ENCODE measurements around the gene LYST.
A peak's percentile ranks its signal among the peaks of the same experiment; 100 is the strongest.
"Not testable (repeated sequence)": the region's sequence is repeated elsewhere in the genome, so short reads cannot be mapped to it uniquely, and the experiment has no call there.

LYST gene

DNA sequence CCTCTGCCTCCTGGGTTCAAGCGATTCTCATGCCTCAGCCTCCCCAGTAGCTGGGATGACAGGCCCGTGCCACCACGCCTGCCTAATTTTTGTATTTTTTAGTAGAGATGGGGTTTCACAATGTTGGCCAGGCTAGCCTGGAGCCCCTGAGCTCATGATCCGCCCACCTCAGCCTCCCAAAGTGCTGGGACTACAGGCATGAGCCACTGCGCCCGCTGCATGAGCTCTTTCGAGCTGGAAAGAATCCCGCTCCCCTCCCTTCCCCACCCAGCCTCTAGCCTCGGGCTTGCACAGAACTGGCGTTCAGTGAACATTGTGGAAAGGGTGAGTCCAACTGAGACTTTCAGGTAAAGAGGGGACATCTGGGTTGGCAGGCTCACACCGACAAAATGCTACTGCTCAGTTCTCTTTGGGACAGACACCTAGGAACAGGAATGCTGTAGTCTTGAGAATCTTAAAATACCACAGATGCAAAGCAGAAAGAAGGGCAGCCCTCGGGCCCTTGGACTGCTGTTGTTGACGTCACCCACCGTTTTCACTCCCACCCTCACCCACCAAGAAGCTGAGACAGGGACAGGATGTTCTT lies 207.4 kb downstream of the LYST start:
- no peak for DNase-seq (ENCODE audit: low read depth)

DNA sequence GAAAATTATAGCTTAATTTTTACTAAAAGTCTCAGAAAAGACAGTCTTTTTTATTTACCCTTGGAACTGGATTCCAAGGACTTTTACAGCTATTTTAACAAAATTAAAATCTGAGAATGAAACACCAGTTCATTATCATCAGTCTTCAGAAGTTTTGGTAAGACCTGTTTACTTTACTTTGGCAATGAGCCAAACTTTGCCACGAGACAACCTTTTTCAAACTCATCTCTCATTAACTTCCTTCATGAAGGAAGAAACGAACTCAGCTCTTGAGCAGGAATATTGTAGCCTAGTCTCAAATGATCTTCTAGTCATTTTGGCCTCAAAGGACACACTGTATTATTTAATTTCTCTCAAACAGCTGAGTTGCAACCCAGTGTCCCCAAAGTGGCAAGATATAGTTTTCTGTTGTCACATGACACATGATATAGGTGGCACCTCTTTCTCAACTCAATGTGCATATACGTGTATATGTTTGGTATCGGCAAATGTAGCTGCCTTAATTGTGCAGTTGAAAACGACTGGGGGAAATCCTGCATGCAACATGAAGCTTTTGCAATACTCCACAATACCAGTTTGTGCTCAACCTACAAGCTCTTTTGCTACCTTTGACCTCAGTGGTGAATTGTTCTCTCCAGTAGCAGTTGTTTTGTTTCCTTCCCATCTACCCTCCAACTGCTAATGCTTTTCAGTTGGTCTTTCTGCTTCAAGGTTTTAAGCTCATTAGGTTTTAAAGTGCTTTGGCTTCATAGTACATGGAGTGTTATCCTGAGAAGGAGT lies 208.8 kb downstream of the LYST start:
- DNase-seq (ENCODE audit: low read depth) = no peak

DNA sequence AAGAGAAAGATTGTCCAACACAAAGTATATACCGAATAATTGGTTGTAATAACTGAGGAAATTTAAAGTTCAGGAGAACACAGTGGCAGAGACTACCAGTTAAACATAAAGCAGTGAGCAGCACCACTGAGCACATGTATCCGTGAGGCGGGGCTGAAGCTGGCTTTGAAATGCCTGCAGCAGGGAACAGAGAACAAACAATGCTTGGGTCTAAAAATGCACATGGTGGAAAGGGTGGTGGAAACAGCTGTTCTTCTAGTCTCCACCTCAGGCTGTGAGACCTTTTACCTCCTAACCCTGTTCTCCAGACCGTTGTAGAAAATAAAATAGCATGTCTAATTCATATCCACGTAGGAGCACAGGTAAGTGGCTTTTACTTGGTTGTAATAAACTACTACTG lies 209.4 kb downstream of the LYST start:
- DNase-seq (ENCODE audit: low read depth) = no peak

DNA sequence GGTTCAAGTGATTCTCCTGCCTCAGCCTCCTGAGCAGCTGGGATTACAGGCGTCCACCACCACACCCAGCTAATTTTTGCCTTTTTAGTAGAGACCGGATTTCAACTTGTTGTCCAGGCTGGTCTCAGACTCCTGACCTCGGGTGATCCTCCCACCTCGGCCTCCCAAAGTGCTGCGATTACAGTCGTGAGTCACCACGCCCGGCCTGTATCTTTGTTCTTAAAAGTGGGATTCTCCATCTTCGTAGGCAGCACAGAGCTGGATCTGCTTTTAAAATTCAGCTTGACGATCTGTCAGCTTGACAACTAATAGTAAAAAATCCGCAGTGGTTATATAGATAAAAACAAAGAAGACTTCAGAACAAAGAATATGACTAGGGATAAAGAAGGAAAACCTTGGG lies 214.3 kb downstream of the LYST start:
- DNase-seq (ENCODE audit: low read depth) = no peak

DNA sequence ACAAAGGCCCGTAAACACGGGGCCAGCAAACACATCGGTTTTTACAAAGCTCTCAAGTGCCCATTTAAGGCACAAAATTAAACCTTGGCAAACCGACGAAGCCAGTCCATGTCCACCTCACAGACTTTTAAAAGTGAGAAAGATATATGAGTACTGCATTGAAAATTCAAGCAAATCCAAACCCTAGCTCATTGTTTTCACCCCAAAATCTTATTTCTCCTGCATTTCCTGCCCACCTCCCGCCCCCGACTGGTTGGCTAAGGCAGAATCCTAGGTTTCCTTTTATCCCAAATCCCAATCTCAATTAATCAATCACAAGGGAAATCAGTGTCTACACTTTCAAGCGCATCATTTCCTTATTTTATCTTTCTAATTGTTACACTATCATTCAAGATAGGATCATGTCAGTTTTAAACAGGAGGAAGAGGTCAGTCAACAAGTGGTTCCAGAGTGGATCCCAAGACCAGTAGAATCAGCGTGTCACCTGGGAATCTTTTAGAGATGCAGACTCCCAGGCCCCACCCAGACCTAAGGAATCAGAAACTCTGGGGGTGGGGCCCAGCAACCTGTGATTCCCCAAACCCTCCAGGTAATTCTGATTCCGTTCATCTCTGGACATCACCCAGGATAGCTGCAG lies 215.4 kb downstream of the LYST start:
- DNase-seq (ENCODE audit: low read depth) = no peak

DNA sequence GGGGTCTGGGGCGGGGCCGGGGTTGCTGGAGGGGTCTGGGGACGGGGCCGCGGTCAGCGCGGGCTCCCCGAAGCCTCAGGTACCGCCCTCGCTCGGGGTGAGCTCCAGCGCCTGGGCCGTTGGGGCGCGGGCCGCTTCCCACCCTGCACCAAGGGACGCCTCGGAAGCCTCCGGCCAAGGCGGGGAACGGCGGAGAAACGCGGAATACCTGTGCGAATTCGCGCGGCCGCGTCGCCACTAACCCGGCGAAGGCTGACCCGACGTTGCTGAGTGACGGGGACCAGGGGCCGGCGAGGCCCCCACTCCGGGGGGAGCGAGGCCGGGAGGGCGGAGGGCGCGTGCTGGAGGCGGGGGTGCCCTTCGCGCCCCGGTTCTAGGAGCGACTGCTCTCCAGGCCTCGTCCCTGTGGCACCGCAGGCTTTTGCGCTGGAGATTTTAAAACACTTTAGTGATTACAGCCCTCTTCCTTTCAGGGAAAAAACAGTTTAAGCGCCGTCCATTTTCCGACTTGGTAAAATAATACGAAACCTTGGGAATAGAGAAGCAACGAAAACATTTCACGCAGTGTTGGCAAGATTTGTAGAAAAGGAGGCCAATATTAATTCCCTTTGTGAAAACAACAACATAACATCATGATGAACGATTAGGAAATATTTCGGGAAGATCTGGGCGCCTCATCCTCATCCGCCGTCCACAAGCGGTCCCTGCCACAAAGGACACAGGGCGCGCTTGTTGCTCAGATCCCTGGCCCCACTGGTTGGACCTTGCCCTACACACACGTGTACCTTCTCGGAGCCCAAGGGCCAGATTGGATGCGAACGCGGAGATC lies 216.2 kb downstream of the LYST start:
- no peak for DNase-seq (ENCODE audit: low read depth)

DNA sequence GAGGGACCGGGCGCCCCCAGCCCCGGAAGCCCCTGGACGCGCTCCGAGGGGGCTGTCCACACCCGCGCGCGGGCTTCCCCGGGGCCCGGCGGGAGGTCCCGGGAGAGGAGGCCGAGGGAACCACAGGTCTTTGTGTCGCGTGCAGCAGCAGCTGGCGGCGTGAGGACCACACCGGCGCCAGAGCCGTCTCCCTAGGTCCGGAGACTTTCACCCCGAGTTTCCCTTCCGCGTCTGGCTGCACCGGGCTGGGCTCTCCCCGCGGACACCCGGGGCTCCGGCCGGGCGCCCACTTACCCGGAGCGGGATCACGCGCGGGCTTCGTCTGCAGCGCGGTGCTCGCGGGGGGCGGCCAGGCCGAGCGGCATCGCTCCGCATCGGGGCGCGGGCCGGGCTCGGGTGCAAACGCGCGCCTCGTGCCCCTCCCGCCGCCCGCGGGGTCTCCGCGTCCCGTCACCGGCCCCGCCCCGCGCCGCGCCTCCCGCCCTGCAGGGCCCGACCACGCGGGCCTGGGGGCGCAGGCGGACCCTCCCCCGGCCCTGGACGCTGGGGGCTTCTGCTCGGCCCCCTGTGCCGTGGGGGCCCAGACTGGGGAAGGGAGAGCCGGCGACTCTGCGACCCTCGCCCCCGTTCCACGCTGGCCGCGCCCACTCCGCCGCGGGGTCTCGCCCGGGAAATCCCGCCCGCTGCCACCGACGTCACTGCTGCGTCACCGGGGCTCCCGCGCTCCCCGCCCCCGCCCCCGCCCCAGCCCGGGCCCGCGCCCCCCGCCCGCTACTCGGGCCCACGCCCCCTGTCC lies 217.1 kb downstream of the LYST start, which contains the start of gene GNG4:
TSS of gene GNG4 (minus strand) at position 417 of the 796 bp plus-strand sequence. CDS start 65,946 bp downstream, outside the sequence.
- DNase-seq (ENCODE audit: low read depth) = no peak

DNA sequence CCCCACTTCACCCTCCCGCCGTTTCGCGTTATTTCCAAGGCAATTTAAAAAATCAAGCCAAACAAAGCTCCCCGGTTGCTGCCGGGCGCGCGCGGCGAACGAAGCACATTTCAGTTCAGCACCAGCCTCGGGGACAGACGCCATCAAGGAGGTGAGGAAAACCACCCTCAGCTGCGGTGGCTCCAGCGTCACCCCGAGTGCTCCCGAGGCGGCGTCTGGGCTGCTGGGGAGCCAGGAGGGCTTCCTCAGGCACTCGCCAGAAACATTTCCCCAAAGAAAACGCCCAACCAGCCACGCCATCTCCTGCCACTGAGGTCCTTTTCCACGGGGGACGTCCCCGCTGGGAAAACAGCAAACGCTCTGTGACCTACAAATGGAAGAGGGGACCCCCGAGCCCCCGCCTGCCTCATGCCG lies 217.7 kb downstream of the LYST start:
- DNase-seq (ENCODE audit: low read depth) = peak; percentile 30

DNA sequence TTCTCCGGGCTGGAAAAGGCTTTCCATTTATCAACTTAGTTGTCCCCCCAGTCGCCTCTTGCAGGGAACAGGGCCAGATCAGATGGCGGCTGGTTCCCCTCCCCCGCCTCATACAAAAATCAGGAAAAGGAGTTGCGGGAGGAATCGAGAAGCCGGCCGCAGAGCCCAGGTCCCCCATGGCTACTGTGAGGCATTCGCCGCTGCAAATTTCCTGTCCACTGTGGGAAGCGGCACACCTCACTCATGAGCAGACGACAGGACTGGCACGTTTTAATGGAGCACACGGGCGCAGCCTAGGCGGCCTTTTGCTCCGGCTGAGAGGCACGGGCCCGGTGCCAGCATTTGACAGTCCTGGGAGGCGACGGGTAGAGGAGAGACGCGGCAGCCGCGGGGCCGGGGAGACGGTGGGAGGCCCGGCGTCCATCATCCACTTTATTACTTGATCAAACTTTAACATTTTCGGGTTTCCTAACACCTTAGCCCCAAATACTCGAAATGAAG lies 218.2 kb downstream of the LYST start:
- DNase-seq (ENCODE audit: low read depth) = no peak

DNA sequence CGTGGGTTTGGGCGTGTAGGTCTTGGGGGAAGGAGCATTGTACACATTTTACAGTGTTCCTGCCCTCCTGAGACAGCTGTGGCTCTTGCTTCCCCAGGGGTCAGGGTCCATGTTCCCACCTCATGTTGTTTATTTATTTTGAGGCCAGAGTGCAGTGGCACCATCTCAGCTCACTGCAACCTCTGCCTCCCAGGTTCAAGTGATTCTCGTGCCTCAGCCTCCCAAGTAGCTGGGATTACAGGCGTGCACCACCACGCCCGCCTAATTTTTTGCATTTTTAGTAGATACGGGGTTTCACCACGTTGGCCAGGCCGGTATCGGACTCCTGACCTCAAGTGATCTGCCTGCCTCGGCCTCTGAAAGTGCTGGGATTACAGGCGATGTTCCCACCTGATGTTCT lies 219.2 kb downstream of the LYST start:
- DNase-seq (ENCODE audit: low read depth) = not testable (repeated sequence)

DNA sequence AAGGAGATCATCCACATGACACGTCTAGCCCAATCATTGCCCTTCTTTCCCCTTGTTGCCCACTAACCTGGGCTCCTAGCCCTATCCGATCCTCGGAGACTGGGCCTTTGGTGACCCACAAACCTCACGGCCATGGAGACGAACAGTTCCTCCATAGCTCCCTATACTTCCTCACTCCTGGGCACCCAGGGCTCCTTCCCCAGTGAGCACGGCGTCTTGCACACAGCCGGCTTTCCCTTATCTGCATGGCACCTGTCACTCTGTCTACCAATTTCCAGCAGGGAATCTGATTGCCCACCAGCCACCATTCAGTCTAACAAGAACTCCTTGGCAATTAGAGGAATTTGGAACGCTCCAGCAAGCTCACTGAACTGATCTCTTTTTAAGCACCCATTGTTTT lies 220.2 kb downstream of the LYST start:
- DNase-seq (ENCODE audit: low read depth) = no peak

DNA sequence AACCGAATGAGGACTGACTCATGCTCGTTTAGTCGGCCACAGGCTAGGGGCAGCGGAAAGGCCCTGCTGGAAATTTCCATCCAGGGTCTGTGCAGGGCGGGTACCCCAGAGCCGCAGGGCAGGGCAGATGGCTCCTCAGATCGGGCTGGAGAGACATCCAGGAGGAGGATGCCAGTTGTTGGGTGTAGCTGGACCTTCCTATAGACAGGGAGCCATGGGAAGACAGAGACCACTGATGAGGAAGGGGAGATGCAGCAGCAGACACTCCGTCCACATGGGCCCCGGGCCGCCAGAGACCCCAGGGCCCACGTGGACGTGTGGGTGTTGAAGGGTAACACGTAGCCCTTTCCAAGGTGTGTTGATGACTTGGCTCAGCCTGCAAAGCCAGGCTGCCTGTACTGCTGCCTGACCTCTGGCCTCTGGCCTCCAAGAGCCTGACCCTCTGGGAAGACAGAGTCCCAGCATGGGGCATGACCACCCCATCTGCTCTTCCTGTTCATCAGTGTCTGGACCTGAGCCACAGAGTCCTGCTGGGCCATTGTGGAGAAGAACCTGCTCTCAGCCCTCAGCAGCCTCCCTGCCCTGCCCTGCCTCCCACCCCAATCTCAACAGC lies 221.9 kb downstream of the LYST start:
- no peak for DNase-seq (ENCODE audit: low read depth)

DNA sequence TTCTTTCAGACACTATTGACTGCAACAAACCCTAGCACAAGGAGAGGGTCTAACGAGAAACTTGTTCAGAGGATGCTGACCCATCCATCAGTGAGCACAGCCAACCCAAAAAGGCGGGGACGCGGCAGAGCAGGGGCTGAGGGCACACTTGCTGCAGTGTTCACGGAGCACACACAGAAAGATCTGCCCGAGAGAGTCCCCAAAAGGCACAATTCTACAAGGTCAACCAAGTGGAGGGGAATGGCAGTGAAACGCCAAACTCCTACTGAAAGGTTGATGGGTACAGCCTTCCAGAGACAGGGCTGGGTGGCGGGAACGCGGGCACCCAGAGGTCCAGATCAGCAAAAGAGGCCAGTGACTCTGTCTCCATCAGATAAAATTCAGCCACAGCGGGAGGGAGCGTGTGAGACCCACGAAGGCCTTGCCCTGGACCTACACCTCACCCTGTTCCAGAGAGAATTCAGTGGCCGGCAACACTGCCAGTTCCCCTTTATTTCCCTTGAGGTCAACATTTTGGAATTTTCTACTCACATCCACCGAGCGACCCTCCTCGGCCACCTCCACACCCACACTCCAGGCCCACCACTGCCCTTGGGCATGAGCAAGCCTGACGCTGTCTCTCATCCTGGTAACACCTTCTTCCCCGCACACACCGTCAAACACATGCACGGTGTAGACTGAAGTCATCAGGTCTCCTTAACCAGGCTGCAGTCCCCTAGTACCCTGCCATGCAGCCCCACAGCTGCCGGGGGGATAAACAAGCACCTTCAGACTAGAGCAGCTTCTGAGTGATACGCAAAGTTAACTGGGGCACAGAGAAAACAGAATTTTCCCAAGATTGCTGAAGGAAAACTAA lies 222.6 kb downstream of the LYST start:
- DNase-seq (ENCODE audit: low read depth) = no peak

DNA sequence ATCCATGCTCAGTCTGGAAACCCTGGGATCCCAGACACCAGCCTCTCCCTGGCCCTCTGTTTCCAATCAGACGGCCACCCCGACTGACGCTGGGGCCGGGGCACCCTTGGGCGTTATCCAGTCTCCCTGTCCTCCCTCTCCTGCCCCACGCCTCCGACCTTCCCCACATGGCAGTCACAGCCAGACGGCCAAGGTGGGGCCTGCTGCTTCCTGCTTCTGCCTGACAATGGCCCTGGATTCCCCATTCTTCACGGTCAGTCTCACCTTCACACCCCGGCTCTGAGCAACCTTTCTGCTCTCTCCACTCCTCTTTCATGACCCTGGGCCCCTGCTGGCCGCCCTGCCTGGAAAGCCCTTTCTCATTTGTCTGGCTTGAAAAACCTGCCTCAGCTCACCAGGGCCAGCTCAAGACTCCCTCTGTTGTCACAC lies 223.7 kb downstream of the LYST start:
- DNase-seq (ENCODE audit: low read depth) = no peak

DNA sequence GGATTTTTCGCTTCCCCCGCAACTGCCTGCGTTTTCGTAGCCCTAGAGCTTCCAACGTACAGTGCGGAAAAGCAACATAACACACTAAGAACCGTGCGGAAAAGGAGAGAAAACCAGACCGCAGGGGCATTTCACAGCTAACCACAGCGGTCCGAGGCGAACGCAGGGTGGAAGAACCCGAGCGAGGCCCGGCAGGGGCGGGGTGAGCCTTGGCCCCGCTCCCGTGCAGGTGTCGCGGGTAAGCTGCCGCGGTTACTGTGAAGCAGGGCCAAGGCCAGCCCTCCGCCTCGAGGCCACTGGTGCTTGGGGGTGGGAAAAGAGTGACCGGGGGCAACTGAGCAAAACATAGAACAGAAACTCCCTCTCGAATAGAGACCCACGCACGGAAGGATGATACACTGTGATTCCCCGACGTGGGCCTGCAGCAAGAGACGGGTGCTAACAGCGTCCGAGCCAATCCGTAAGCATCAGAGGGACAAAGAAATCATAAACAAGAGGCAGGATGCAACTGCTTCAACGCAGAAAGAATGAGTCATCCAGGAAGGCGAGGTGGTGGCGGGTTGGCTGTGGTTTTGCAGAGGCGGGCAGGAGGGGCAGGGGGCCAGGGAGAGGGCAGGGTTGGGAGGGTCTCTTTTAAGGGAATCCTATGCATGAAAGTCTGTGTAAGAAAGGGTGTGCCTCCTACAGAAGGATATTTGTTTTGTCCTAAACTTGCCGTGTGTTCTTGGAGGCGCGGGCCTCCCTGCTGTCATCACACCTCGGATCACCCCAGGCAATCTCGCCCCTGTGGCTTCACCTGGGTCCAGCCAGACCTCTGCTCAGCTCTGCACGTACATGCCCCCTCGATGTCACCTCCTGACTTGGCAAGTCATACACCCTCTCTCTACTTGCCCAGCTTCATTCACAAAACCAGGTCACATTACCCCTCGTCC lies 224.4 kb downstream of the LYST start:
- no peak for DNase-seq (ENCODE audit: low read depth)

DNA sequence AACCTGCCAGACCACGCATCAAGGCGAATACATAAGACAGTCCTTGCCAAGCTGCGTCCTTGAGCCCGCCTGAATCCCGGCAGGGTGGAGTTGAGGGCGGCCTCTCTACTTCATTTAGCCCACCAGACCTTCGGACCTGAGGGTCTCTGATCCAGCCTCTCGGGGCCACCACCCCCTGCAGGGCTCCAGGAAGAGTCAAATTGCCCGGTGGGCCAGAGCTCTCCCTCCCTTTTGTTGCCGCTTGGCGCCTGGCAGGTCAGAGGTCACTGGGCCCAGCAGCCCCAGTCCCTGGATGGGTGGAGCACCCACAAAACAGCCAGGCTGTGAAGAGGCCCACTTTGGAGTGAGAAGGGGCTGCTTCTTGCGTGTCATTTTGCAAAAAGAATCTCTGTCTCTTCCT lies 226.1 kb downstream of the LYST start:
- no peak for DNase-seq (ENCODE audit: low read depth)

DNA sequence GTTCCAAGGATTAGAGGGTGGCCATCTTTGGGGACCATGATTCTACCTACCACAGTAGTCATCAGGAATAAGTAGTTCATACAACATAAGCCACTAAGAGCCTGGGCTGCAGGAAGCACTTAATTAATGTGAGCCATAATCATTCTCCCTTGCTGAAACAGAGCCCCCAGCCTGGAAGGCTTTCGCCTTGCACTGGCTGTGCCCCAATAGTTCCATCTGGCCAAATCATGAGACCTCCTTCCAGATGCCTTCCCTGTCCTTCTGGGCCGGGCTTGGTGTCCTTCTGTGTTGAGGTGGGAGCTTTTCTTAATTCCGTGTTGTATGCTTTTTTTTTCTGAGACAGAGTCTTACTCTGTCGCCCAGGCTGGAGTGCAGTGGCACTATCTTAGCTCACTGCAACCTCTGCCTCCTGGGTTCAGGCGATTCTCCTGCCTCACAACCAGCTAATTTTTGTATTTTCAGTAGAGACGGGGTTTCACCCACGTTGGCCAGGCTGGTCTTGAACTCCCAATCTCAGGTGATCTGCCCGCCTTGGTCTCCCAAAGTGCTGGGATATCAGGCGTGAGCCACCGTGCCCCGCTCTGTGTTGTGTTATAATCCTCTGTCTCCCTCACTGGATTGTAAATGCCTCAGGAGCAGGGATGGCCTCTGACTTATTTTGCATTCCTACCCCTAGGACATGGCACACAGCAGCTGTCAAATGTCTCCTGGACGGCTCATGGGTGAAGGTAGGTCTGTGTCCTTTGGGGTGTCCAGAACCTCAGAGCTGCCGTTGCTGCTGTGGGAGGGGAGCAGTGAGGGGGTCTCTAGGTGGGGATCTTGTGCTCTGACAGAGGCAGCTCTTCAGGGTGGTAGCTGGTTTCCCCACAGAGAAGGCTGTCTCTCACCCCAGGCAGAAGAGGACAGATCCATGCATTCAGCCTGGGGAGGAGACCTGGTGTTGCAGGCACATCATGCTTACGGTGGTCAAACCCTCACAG lies 227.2 kb downstream of the LYST start:
- DNase-seq (ENCODE audit: low read depth) = no peak

DNA sequence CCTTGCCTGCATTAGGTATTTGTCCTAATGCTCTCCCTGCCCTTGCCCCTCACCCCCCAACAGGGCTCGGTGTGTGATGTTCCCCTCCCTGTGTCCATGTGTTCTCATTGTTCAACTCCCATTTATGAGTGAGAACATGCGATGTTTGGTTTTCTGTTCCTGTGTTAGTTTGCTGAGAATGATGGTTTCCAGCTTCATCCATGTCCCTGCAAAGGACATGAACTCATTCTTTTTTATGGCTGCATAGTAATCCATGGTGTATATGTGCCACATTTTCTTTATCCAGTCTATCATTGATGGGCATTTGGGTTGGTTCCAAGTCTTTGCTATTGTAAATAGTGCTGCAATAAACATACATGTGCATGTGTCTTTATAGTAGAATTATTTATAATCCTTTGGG lies 228.1 kb downstream of the LYST start:
- DNase-seq (ENCODE audit: low read depth) = not testable (repeated sequence)

Data from stromal cell of bone marrow (primary cell).